SK-N-SH treated with all-trans-retinoic acid at 6 μM for 48 hours (cell line): ENCODE data around the gene MRPL41.

Source experiments
- ATAC-seq: fragments of 200-7000 bp; cut with Tn5 transposase; 3 replicates; pipeline ENCODE4 v1.9.1; 2020; ENCODE audit warnings: mild to moderate bottlenecking, moderate library complexity
- ARNTL ChIP-seq: fragments of 450-650 bp; formaldehyde crosslinking; IDR thresholded peaks from 2 replicates; pipeline ENCODE4 v1.5.0; 2020; ENCODE audit warnings: low read depth, mild to moderate bottlenecking, moderate library complexity, borderline replicate concordance
- CREB5 ChIP-seq: fragments of 250-450 bp; sonication (Bioruptor Pico); IDR thresholded peaks from 2 replicates; pipeline ENCODE4 v1.5.1; 2020; ENCODE audit warnings: low read depth, mild to moderate bottlenecking, moderate library complexity
- CSDC2 ChIP-seq: fragments of 250-450 bp; sonication (Bioruptor Pico); IDR thresholded peaks from 2 replicates; pipeline ENCODE4 v1.5.0; 2020; ENCODE audit warnings: mild to moderate bottlenecking, moderate library complexity
- ESRRG ChIP-seq: fragments of 250-450 bp; sonication (Bioruptor Pico); IDR thresholded peaks from 2 replicates; pipeline ENCODE4 v1.6.1; 2021; ENCODE audit warnings: mild to moderate bottlenecking
- GLIS3 ChIP-seq: fragments of 250-450 bp; sonication (Bioruptor Pico); IDR thresholded peaks from 2 replicates; pipeline ENCODE4 v1.5.0; 2020; ENCODE audit warnings: mild to moderate bottlenecking, moderate library complexity
- ISL1 ChIP-seq: fragments of 250-450 bp; sonication (Bioruptor Pico); IDR thresholded peaks from 2 replicates; pipeline ENCODE4 v2.1.2; 2022; ENCODE audit warnings: mild to moderate bottlenecking, moderate library complexity
- PPARA ChIP-seq: fragments of 250-450 bp; sonication (Bioruptor Pico); IDR thresholded peaks from 2 replicates; pipeline ENCODE4 v1.5.0; 2020; ENCODE audit warnings: mild to moderate bottlenecking, borderline replicate concordance
- RARB ChIP-seq: fragments of 250-450 bp; sonication (Bioruptor Pico); IDR thresholded peaks from 2 replicates; pipeline ENCODE4 v1.8.0; 2021; ENCODE audit warnings: mild to moderate bottlenecking, moderate library complexity
- TOX ChIP-seq: fragments of 250-450 bp; sonication (Bioruptor Pico); IDR thresholded peaks from 2 replicates; pipeline ENCODE4 v1.8.0; 2021; ENCODE audit warnings: mild to moderate bottlenecking, moderate library complexity, borderline replicate concordance
- TSHZ2 ChIP-seq: fragments of 250-450 bp; sonication (Bioruptor Pico); IDR thresholded peaks from 2 replicates; pipeline ENCODE4 v1.5.0; 2020; ENCODE audit warnings: mild to moderate bottlenecking, moderate library complexity
- ZC3H10 ChIP-seq: fragments of 250-450 bp; sonication (Bioruptor Pico); IDR thresholded peaks from 2 replicates; pipeline ENCODE4 v1.5.1; 2021; ENCODE audit warnings: mild to moderate bottlenecking, moderate library complexity
- ZFP3 ChIP-seq: fragments of 250-450 bp; sonication (Bioruptor Pico); IDR thresholded peaks from 2 replicates; pipeline ENCODE4 v1.5.0; 2020; ENCODE audit warnings: mild to moderate bottlenecking, moderate library complexity
- ZNF565 ChIP-seq: fragments of 450-650 bp; formaldehyde crosslinking; conservative IDR thresholded peaks from 2 replicates; pipeline ENCODE4 v1.5.0; 2020; ENCODE audit warnings: low read depth, mild to moderate bottlenecking, moderate library complexity
- ZNF70 ChIP-seq: fragments of 450-650 bp; formaldehyde crosslinking; IDR thresholded peaks from 2 replicates; pipeline ENCODE4 v1.5.0; 2020; ENCODE audit warnings: mild to moderate bottlenecking, moderate library complexity
- TF ChIP-seq, protein P1 (sequence below): fragments of 250-450 bp; sonication (Bioruptor Pico); IDR thresholded peaks from 2 replicates; pipeline ENCODE4 v1.8.0; 2020; ENCODE audit warnings: mild to moderate bottlenecking, moderate library complexity, borderline replicate concordance
- TF ChIP-seq, protein P2 (sequence below): fragments of 250-450 bp; sonication (Bioruptor Pico); IDR thresholded peaks from 2 replicates; pipeline ENCODE4 v1.5.1; 2021; ENCODE audit warnings: mild to moderate bottlenecking, moderate library complexity
- TF ChIP-seq, protein P3 (sequence below): fragments of 250-450 bp; sonication (Bioruptor Pico); IDR thresholded peaks from 2 replicates; pipeline ENCODE4 v1.8.0; 2021; ENCODE audit warnings: low read depth, mild to moderate bottlenecking, moderate library complexity, borderline replicate concordance

Gene MRPL41

GRCh38 chr9:137583347-137583746 is 31.7 kb downstream of the MRPL41 start:
- TF ChIP-seq ZFP3 (CRISPR knock-in tag) (no peak), CREB5 (no peak), CSDC2 (no peak), GLIS3 (CRISPR knock-in tag) (no peak), TOX (CRISPR knock-in tag) (no peak)
- TF ChIP-seq, protein P1, sequence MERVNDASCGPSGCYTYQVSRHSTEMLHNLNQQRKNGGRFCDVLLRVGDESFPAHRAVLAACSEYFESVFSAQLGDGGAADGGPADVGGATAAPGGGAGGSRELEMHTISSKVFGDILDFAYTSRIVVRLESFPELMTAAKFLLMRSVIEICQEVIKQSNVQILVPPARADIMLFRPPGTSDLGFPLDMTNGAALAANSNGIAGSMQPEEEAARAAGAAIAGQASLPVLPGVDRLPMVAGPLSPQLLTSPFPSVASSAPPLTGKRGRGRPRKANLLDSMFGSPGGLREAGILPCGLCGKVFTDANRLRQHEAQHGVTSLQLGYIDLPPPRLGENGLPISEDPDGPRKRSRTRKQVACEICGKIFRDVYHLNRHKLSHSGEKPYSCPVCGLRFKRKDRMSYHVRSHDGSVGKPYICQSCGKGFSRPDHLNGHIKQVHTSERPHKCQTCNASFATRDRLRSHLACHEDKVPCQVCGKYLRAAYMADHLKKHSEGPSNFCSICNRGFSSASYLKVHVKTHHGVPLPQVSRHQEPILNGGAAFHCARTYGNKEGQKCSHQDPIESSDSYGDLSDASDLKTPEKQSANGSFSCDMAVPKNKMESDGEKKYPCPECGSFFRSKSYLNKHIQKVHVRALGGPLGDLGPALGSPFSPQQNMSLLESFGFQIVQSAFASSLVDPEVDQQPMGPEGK (CRISPR knock-in tag), result no peak
- ATAC-seq, result no peak

DNA sequence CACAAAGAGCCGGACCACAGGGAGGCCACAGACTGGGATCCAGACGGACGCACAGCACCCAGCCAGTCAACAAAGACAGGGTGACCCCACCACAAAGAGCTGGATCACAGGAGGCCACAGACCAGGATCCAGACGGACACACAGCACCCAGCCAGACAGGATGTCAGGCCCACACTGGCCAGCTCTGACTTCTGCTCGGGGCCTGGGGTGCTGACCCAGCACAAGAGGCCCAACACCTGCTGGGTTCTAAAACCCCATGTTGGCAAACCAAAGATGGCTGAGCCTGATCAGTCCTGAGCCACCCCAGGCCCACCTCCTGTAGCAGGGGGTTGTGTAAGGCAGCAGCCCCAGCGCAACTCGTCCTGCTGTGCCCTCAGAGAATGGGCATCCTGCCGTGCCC is 32.3 kb downstream of the MRPL41 start:
- no peak for ATAC-seq
- TF ChIP-seq ZNF565 (CRISPR knock-in tag) (no peak), ESRRG (CRISPR knock-in tag) (no peak), ARNTL (CRISPR knock-in tag) (no peak), TOX (CRISPR knock-in tag) (no peak), RARB (no peak), ZC3H10 (no peak), ZNF70 (CRISPR knock-in tag) (no peak), ZFP3 (CRISPR knock-in tag) (no peak), PPARA (CRISPR knock-in tag) (no peak), TSHZ2 (no peak), ISL1 (CRISPR knock-in tag) (no peak), CREB5 (no peak)
- TF ChIP-seq, protein P2, sequence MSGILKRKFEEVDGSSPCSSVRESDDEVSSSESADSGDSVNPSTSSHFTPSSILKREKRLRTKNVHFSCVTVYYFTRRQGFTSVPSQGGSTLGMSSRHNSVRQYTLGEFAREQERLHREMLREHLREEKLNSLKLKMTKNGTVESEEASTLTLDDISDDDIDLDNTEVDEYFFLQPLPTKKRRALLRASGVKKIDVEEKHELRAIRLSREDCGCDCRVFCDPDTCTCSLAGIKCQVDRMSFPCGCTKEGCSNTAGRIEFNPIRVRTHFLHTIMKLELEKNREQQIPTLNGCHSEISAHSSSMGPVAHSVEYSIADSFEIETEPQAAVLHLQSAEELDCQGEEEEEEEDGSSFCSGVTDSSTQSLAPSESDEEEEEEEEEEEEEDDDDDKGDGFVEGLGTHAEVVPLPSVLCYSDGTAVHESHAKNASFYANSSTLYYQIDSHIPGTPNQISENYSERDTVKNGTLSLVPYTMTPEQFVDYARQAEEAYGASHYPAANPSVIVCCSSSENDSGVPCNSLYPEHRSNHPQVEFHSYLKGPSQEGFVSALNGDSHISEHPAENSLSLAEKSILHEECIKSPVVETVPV (CRISPR knock-in tag), result no peak
- TF ChIP-seq, protein P3, sequence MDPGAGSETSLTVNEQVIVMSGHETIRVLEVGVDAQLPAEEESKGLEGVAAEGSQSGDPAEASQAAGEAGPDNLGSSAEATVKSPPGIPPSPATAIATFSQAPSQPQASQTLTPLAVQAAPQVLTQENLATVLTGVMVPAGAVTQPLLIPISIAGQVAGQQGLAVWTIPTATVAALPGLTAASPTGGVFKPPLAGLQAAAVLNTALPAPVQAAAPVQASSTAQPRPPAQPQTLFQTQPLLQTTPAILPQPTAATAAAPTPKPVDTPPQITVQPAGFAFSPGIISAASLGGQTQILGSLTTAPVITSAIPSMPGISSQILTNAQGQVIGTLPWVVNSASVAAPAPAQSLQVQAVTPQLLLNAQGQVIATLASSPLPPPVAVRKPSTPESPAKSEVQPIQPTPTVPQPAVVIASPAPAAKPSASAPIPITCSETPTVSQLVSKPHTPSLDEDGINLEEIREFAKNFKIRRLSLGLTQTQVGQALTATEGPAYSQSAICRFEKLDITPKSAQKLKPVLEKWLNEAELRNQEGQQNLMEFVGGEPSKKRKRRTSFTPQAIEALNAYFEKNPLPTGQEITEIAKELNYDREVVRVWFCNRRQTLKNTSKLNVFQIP (CRISPR knock-in tag), result no peak
- TF ChIP-seq, protein P1 (CRISPR knock-in tag), result no peak

- TF ChIP-seq ESRRG (CRISPR knock-in tag), result no peak
- TF ChIP-seq, all 23 proteins: peak for 0
- ATAC-seq, result no peak
Observed at GRCh38 chr9:137586854-137587253, 35.2 kb downstream of the MRPL41 start.
